ENCODE data around the gene CFAP251. TPM values are rescaled to one million over a fixed set of nuclear protein-coding genes. Genes with fewer than 3 reads are reported as not detected.

Gene CFAP251
- total RNA-seq, 1 experiment from 2014 or later = 3.8 TPM

DNA sequence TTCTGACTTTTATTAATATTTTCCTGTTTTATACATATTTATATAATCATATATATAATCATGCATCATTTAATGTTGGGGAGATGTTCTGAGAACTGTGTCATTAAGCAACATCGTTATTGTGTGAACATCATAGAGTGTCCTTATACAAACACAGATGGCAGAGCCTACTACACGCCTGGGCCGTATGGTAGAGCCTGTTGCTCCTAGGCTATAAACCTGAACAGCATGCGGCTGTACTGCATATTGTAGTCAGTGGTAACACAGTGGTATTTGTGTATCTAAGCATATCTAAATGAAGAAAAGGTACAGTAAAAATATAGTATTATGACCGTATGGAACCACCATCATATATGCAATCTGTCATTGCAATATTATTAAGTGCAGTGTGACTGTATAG lies 58.6 kb downstream of the CFAP251 start:
- Mint-ChIP-seq H3K4me3 (ENCODE audit: low read depth, unreplicated experiment) (no peak overlapping the region), H3K27me3 (ENCODE audit: unreplicated experiment) (no peaks in the 10 kb centered on the region), H3K4me1 (ENCODE audit: low read depth, unreplicated experiment) (no peaks in the 10 kb centered on the region), H3K9me3 (ENCODE audit: low read depth, unreplicated experiment) (no peaks in the 10 kb centered on the region), H3K27ac (ENCODE audit: unreplicated experiment) (no peak overlapping the region), H3K36me3 (ENCODE audit: insufficient read depth, unreplicated experiment) (no peaks in the 10 kb centered on the region)
- no peak for DNase-seq
- intact Hi-C loops (cut with micrococcal nuclease; ENCODE audit: unreplicated experiment) = no loop called here
- BruUV-seq (replicated peaks) = no TSS peak
- CTCF ChIA-PET = no interaction called here
- TF ChIP-seq, protein P1, sequence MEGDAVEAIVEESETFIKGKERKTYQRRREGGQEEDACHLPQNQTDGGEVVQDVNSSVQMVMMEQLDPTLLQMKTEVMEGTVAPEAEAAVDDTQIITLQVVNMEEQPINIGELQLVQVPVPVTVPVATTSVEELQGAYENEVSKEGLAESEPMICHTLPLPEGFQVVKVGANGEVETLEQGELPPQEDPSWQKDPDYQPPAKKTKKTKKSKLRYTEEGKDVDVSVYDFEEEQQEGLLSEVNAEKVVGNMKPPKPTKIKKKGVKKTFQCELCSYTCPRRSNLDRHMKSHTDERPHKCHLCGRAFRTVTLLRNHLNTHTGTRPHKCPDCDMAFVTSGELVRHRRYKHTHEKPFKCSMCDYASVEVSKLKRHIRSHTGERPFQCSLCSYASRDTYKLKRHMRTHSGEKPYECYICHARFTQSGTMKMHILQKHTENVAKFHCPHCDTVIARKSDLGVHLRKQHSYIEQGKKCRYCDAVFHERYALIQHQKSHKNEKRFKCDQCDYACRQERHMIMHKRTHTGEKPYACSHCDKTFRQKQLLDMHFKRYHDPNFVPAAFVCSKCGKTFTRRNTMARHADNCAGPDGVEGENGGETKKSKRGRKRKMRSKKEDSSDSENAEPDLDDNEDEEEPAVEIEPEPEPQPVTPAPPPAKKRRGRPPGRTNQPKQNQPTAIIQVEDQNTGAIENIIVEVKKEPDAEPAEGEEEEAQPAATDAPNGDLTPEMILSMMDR (IDR thresholded peaks at IDR 0.05; ENCODE audit: unreplicated experiment) = no peak

- H3K9me3 Mint-ChIP-seq (ENCODE audit: low read depth, unreplicated experiment) = no peaks in the 10 kb centered on the region
Observed at GRCh38 chr12:121980191-121980891, 61.9 kb downstream of the CFAP251 start.

GRCh38 chr12:121980892-121981272 lies 62.5 kb downstream of the CFAP251 start:
- H3K36me3 Mint-ChIP-seq (ENCODE audit: insufficient read depth, unreplicated experiment) = no peaks in the 10 kb centered on the region
- CTCF ChIA-PET = interaction anchor here (0.7 kb wide), 1 partner anchor 12 kb away, joined by 7 read pairs; no protein-coding TSS in a partner anchor
- H3K4me1 Mint-ChIP-seq (ENCODE audit: low read depth, unreplicated experiment) = no peaks in the 10 kb centered on the region
- no peak overlapping the region for H3K4me3 Mint-ChIP-seq (ENCODE audit: low read depth, unreplicated experiment)
- TF ChIP-seq, protein P1 (IDR thresholded peaks at IDR 0.05; ENCODE audit: unreplicated experiment) = no peak
- no peaks in the 10 kb centered on the region for H3K27me3 Mint-ChIP-seq (ENCODE audit: unreplicated experiment)
- H3K9me3 Mint-ChIP-seq (ENCODE audit: low read depth, unreplicated experiment) = no peaks in the 10 kb centered on the region
- no peak for DNase-seq
- BruUV-seq (replicated peaks) = no TSS peak
- no peak overlapping the region for H3K27ac Mint-ChIP-seq (ENCODE audit: unreplicated experiment)
- intact Hi-C loops (cut with micrococcal nuclease; ENCODE audit: unreplicated experiment) = no loop called here

More at GRCh38 chr12:121980191-121980891, 61.9 kb downstream of the CFAP251 start:
- Mint-ChIP-seq H3K27ac (ENCODE audit: unreplicated experiment) (no peak overlapping the region), H3K36me3 (ENCODE audit: insufficient read depth, unreplicated experiment) (no peaks in the 10 kb centered on the region), H3K4me3 (ENCODE audit: low read depth, unreplicated experiment) (no peak overlapping the region), H3K4me1 (ENCODE audit: low read depth, unreplicated experiment) (no peaks in the 10 kb centered on the region), H3K27me3 (ENCODE audit: unreplicated experiment) (no peaks in the 10 kb centered on the region)
- CTCF ChIA-PET = interaction anchor here (0.7 kb wide), 1 partner anchor 11 kb away, joined by 7 read pairs; no protein-coding TSS in a partner anchor
- TF ChIP-seq, protein P1 (IDR thresholded peaks at IDR 0.05; ENCODE audit: unreplicated experiment) = no peak
- DNase-seq = no peak
- no TSS peak for BruUV-seq (replicated peaks)
- intact Hi-C loops (cut with micrococcal nuclease; ENCODE audit: unreplicated experiment) = no loop called here

DNA sequence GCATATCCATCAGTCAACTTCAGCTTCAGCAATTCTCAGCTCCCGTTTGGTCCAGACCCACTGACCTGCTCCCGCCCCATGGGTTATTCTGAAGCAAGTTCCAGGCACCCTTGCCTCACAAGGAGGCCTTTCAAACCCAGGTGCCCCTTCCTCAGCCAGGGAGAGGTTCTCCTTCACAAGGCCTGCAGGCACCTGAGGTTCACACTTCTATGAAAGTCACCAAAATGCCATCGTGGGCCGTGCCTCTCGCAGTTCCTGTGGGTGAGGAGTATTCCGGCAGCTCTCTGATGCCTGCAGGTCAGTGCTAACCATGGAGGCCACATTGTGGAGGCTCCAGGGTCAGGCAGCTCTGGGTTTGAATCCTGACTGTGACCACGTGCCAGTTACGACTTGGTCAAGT lies 63.1 kb downstream of the CFAP251 start:
- intact Hi-C loops (cut with micrococcal nuclease; ENCODE audit: unreplicated experiment) = no loop called here

More for the DNA sequence above, 63.1 kb downstream of the CFAP251 start:
- Mint-ChIP-seq H3K27ac (ENCODE audit: unreplicated experiment) (no peak overlapping the region), H3K4me3 (ENCODE audit: low read depth, unreplicated experiment) (no peak overlapping the region), H3K4me1 (ENCODE audit: low read depth, unreplicated experiment) (no peaks in the 10 kb centered on the region), H3K9me3 (ENCODE audit: low read depth, unreplicated experiment) (no peaks in the 10 kb centered on the region), H3K36me3 (ENCODE audit: insufficient read depth, unreplicated experiment) (no peaks in the 10 kb centered on the region), H3K27me3 (ENCODE audit: unreplicated experiment) (no peaks in the 10 kb centered on the region)
- BruUV-seq (replicated peaks) = no TSS peak
- DNase-seq = no peak
- CTCF ChIA-PET = interaction anchor here (0.6 kb wide), 1 partner anchor 396 kb away, joined by 8 read pairs; no protein-coding TSS in a partner anchor
- TF ChIP-seq, protein P1 (IDR thresholded peaks at IDR 0.05; ENCODE audit: unreplicated experiment) = no peak

Measured in Calu3 (cell line).